ENCODE data around the gene SLC16A12.

The SLC16A12 gene

DNA sequence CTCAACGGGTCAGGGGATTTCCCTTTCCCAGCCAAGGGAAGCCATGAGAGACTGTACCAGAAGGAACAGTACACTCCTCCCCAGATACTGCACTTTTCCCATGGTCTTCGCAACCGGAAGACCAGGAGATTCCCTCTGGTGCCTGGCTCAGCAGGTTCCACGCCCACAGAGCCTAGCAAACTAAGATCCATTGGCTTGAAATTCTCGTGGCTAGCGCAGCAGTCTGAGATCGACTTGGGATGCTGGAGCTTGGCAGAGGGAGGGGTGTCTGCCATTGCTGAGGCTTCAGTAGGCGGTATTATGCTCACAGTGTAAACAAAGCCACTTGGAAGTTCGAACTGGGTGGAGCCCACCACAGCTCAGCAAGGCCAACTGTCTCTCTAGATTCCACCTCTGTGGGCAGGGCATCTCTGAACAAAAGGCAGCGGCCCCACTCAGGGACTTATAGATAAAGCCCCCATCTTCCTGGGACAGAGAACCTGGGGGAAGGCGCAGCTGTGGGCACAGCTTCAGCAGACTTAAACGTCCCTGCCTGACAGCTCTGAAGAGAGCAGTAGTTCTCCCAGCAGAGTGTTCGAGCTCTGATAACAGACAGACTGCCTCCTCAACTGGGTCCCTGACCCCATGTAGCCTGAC, 29.6 kb downstream of the SLC16A12 start:
- FAIRE-seq = no peak

DNA sequence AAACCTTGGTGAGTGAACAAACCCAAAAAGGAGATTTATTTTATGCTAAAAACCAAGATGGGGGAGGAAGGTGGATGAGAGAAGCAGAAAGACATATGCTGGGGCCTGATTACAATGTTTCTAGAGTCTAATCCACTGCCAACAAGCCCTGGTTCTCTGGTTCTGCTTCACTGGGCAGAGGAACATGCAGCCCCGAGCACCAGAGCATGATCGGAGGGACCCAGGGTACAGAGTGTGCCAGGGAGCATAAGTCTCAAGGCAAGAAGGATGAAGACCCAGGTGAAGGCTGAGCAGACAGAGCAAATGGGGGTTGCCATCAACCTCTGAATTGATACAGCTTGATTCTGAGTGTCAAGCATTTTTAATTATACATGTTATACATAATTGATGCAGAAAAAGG, 30.7 kb downstream of the SLC16A12 start:
- FAIRE-seq = no peak

- no peak for FAIRE-seq
These were observed 31.6 kb downstream of the SLC16A12 start for GRCh38 chr10:89503652-89504370.

DNA sequence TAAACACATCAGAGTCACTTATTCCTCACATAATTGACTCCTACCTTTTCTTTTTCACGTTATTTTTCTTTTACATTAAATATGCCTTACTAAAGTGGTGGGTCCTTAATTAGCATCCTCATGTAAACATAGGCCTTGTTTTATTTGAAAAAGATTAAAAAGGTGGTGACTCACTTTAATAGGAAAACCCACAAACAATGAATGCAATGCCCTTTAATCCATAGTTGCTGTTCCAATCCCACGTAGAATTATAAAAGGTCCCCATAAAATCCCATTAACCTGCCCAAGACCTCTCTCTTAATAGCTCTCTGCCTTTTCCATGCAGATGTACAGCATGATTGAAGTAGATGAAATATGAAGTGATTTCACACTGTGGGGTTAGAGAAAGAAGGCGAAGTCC, 32.2 kb downstream of the SLC16A12 start:
- no peak for FAIRE-seq

DNA sequence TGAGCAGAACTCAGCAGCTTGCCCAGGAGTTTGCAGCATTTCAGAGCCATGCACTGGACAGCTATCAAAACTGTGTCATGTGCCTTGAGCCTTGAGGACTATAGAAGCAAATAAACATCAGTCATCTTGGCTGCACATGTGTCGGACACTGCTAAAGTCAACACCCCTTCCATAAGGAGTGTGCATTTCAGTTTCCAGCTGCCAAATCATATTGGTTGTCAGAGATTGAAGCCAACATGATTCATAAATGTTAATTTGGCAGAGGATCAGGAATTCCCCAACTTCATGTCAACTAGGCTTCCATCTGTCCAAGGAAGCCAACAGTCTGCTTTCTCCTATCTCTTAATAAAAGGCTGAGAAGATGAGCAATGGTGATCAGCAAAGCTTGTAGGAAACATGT, 32.8 kb downstream of the SLC16A12 start:
- FAIRE-seq = peak; percentile 38

DNA sequence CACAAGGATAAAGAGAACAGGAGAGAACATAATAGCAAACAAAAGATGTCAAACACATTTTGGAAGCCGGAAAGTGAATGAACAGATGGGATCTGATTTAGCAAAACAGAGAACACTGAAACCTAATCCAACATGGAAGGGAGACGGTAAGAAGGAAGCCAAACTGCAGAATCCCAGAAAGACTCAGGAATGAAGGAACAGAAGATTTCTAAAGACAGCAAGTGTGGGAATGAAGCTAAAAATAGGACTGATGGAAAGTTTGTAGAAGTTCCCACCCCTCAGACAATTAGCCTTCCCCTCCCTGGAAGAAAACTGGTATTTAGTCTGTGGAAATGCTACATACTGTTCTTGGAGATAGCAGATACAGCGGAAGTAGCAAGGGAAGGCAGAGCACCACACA, 40.8 kb downstream of the SLC16A12 start:
- FAIRE-seq = peak; percentile 38

DNA sequence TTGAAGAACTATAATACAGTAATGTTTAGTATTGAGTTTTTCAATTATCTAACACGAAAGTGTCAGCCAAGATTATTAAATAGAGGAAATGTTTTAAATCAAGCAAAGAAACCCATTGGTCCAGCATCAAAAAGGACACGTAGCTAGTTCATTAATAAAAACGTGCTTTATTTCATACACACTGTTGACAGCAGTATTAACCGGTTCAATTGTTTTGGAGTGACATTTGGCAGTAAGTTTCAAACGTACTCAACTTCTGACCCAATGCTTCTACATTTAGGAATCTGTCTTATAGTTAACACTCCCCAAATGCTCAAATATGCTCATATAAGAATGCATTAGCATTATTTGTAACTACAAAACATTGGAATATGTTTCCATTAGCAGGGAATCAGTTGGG, 41.3 kb downstream of the SLC16A12 start:
- FAIRE-seq = peak; percentile 87

DNA sequence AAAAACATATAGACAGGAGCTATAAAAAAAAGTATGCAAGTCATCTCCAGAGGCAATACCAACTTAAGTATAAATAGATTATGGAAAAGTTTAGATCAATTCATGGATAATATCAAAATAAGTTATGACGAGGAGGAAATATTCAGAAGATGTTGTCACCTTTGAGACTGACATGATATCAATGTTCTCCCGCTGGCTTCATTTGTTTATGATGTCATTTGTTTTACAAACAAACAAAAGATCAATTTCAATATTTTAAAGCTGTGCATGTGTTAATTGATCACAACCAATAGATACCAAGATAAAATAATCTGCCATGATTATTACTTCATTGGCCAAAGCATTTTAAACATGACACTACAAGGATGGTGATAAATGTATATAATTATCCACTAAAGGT, 43.5 kb downstream of the SLC16A12 start:
- FAIRE-seq = peak; percentile 43

GRCh38 chr10:89490596-89491335, 44.6 kb downstream of the SLC16A12 start:
- no peak for FAIRE-seq

GRCh38 chr10:89482256-89482655, 53.1 kb downstream of the SLC16A12 start:
- FAIRE-seq = no peak

DNA sequence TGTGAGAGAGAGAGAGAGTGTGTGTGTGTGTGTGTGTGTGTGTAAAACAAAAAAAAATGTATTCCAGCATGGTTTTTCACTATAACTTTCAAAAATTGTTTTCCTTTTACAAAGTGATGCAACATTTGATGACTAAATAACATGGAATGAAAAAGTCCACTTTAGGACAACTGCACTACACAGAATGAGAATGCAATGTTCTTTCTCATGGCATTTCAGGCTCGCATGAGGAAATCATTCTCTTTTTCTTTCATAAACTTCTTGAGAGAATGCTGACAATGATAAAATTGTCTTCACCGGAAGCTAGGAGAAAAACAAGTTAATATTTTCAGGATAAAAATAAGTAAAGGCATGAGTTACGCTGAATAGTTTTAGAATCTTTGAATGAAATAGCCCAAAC, 53.7 kb downstream of the SLC16A12 start:
- FAIRE-seq = no peak

DNA sequence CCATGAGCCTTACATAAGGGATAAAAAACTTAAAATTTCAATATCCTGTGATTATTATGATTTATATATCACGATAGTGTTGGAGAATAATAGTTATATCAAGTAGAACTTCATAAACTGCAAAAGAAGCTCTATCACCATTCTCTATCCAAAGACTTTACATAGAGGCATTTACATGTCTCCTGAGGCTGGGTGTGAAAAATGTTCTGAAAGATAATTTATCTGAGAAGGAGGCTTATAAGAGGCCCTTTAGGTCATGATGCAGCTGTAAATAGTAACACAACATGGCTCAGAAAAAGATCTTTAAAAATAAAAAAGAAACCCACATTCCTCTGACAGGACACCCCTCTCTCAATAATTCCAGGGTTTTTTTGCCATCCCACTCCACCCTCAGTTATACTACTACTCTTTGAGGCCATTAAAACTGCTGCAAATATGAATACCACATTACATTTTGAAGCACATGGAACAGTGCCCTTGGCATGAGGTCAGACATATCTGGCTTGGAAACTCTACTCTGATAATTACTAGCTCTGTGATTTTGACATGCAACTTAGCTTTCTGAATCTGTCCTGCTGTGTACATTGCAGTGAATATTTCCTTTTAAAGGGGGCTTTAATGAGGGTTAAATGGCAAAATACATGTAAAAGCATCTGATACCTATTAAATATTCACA, 55.5 kb downstream of the SLC16A12 start:
- no peak for FAIRE-seq

GRCh38 chr10:89478739-89479654, 56.4 kb downstream of the SLC16A12 start:
- FAIRE-seq = no peak

DNA sequence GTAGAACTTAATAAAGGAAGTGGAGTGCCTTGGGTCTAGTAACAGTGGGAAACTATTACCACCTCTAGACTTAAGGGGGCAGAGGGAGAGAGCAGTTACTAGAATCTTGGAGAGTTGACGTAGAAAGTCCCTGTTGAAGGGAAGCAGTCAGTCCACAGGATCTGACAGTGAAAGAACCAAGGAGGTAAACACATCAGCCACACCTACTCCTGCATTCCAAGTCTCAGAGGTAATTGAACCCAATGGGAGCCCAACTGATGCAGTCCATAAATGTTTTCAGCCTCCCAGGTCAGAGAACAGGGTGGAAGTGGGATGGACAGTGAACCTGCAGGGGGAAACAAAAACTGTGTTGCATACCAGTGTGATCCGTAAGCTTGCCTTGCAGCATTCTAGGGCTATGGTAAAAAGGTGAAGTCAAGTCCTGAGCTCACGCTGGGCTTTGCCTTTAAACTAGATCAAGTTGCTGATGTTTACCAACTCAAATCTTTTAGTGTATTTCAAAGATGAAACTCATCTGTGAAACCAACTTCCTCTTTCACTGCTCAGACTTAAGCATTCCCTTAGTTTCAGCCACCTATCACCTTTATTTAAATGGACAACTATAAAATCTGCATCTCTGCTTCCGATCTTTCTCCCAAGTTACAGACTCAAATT, 57.2 kb downstream of the SLC16A12 start:
- no peak for FAIRE-seq

GRCh38 chr10:89476150-89476549, 59.2 kb downstream of the SLC16A12 start:
- no peak for FAIRE-seq

DNA sequence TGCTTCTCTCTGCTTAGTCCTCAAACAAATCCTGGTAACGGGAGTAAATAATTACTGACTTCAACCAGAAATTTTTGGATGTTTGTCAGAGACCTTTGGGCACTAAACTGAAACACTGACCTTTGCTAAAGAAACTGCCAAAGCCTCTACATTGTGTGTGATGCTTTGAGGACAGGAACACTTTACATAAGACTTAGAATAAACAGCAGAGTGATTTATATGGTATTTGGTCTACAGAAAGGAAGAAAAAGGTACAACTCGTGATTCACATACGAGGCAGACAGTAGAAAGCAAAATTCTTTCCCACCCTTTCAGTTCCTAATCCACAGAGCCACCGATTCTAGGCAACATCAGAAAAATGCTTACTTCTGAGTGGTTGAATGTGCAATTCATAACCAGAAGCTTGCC, 59.8 kb downstream of the SLC16A12 start:
- peak; percentile 93 for FAIRE-seq

- no peak for FAIRE-seq
These were observed 60.3 kb downstream of the SLC16A12 start for GRCh38 chr10:89475125-89475524.

GRCh38 chr10:89474452-89474851, 60.9 kb downstream of the SLC16A12 start:
- no peak for FAIRE-seq

DNA sequence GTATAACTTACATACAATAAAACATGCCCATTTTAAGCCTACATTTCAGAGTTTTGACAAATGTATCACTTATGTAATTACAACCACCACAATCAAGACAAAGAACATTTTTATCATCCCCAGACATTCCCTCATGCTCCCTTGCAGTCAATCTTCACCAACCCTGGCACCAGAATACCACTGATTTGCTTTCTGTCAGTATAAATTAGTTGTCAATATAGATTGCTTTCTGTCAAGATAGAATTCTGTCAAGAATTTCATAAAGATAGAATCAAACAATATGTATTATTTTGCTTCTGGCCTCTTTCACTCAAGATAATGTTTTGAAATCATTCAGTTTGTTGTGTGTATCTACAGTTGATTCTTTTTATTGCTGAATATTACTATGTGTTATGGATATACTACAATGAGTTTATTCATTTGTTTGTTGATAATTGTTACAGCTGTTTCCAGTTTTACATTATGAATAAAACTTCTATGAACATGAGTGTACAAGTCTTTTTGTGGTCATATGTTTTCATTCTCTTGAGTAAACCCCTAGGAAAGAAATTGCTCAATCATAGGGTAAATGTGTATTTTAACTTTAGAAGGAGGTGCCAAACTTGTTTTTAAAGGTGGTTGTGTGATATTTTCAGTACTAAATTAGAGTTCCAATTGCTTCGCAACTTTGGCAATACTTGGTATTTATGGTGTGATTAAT, 64.1 kb downstream of the SLC16A12 start:
- FAIRE-seq = peak; percentile 94

GRCh38 chr10:89470628-89471027, 64.8 kb downstream of the SLC16A12 start:
- peak; percentile 27 for FAIRE-seq

DNA sequence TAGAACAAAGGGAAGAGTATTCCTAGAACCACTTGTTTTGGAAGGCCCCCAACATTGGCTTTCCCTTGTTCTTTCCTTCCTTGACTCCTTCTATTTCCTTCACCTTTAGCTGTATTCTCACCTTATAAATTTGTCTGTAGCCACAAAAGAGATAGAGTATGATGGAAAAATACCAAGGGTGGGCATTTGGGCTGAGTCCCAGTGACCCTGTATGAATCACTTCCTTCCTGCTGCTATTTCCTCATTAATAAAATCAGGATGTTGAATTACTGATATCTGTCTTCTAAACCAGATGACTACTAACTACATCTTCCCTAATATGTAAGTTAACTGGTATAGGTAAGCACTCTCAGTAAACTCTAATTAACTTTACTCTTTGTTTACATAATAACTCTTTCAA, 65.9 kb downstream of the SLC16A12 start:
- FAIRE-seq = no peak
